ENCODE data around the gene MAGI2. TPM values are rescaled to one million over a fixed set of nuclear protein-coding genes. Genes with fewer than 3 reads are reported as not detected.
A peak's percentile ranks its signal among the peaks of the same experiment; 100 is the strongest.

MAGI2 gene
- total and polyA plus RNA-seq, 2 of the 13 experiments (the other 11 are each of a cell fraction or from before 2014, with no cell fraction given), result 1.5 to 3.8 TPM

GRCh38 chr7:79124331-79124730 lies 329.1 kb downstream of the MAGI2 start:
- H3K9ac ChIP-seq (ENCODE audit: insufficient read depth, low read depth, low read length), result no peak overlapping the region
- intact Hi-C loops (cut with micrococcal nuclease; ENCODE audit: unreplicated experiment), result no loop called here
- H3K4me1 ChIP-seq (ENCODE audit: insufficient read depth, low read length), result peaks cover 12% of the 10 kb centered on the region
- no peaks in the 10 kb centered on the region for H3K36me3 ChIP-seq (replicated peaks in 1 of 2; ENCODE audit: control insufficient read depth in 1 of 2, insufficient read depth in 2 of 2, low read length in 2 of 2)
- in situ Hi-C loops (cut with HindIII; ENCODE audit: extremely low pct_ligation_motif_present, low pct_unique_long_range_greater_than_20kb), result no loop called here
- ChIA-PET POLR2A (no interaction called here), CTCF (ENCODE audit: low intra/inter-chr PET ratio, low total read pairs) (no interaction called here)
- DNase-seq (ENCODE audit: low spot score), result peak; percentile 26
- H3K9me3 ChIP-seq (ENCODE audit: low read length), result no peaks in the 10 kb centered on the region
- no peaks in the 10 kb centered on the region for H3K27me3 ChIP-seq (ENCODE audit: control insufficient read depth in 1 of 2, insufficient read depth in 2 of 2, low read length in 2 of 2)
- 67% methylated on average over 1 of the region's 2 CpGs for WGBS (ENCODE audit: low lambda C conversion rate)
- TF ChIP-seq PBX2 (CRISPR knock-in tag; IDR thresholded peaks at IDR 0.05), result peak; percentile 68
- TF ChIP-seq HNF4A (CRISPR knock-in tag; IDR thresholded peaks at IDR 0.05), result 0 out of 2 replicates have a peak, but pooled peaks have one; percentile 36
- no peak for TF ChIP-seq SIN3A (IDR thresholded peaks at IDR 0.05; ENCODE audit: borderline replicate concordance, low read depth, low read length)
- FAIRE-seq, result no peak
- H4K20me1 ChIP-seq (ENCODE audit: insufficient read depth, low read length), result no peaks in the 10 kb centered on the region
- BruUV-seq (replicated peaks), result no TSS peak
- peak overlapping the region; percentile 32; the same call in 1 of the 2 replicates for H3K4me2 ChIP-seq (ENCODE audit: low read depth, low read length)
- H3K27ac ChIP-seq (ENCODE audit: extremely low read length, insufficient read depth, low read length), result no peak overlapping the region
- peak; percentile 77 for ATAC-seq
- no peak overlapping the region for H2AFZ ChIP-seq (ENCODE audit: low read length)
- H3K79me2 ChIP-seq (ENCODE audit: insufficient read depth, low read length), result no peaks in the 10 kb centered on the region
- no peak overlapping the region for H3K4me3 ChIP-seq (replicated peaks in 1 of 3; ENCODE audit: insufficient read depth in 1 of 3, low read depth in 2 of 3, low read length in 3 of 3)

GRCh38 chr7:79118143-79118542 lies 335.3 kb downstream of the MAGI2 start:
- in situ Hi-C loops (cut with HindIII; ENCODE audit: extremely low pct_ligation_motif_present, low pct_unique_long_range_greater_than_20kb), result no loop called here

More at GRCh38 chr7:79118143-79118542, 335.3 kb downstream of the MAGI2 start:
- FAIRE-seq (no peak), ATAC-seq (no peak), DNase-seq (ENCODE audit: low spot score) (no peak)
- TF ChIP-seq ZFY (CRISPR knock-in tag; IDR thresholded peaks at IDR 0.05) (no peak), CBX2 (IDR thresholded peaks at IDR 0.05; ENCODE audit: low read depth, low read length) (no peak), CBX2 (CRISPR knock-in tag; IDR thresholded peaks at IDR 0.05; ENCODE audit: low read depth) (no peak), E2F1 (CRISPR knock-in tag; IDR thresholded peaks at IDR 0.05) (no peak), SAP130 (CRISPR knock-in tag; IDR thresholded peaks at IDR 0.05; ENCODE audit: low read depth) (no peak), ATF7 (IDR thresholded peaks at IDR 0.05) (no peak), ATF7 (CRISPR knock-in tag; IDR thresholded peaks at IDR 0.05) (no peak), RAD21 (CRISPR knock-in tag; IDR thresholded peaks at IDR 0.05) (no peak), POLR2G (IDR thresholded peaks at IDR 0.05; ENCODE audit: low read depth, low read length) (no peak)
- 0% methylated on average over 1 of the region's 1 CpG for WGBS (ENCODE audit: low lambda C conversion rate)
- H3K36me3 ChIP-seq (replicated peaks in 1 of 2; ENCODE audit: control insufficient read depth in 1 of 2, insufficient read depth in 2 of 2, low read length in 2 of 2), result no peaks in the 10 kb centered on the region
- no peaks in the 10 kb centered on the region for H3K4me1 ChIP-seq (ENCODE audit: insufficient read depth, low read length)
- POLR2A ChIA-PET, result no interaction called here
- no peak overlapping the region for H3K9ac ChIP-seq (ENCODE audit: insufficient read depth, low read depth, low read length)
- CTCF ChIA-PET (ENCODE audit: low intra/inter-chr PET ratio, low total read pairs), result no interaction called here
- H3K9me3 ChIP-seq (ENCODE audit: low read length), result no peaks in the 10 kb centered on the region
- no peaks in the 10 kb centered on the region for H4K20me1 ChIP-seq (ENCODE audit: insufficient read depth, low read length)
- no peak overlapping the region for H3K4me3 ChIP-seq (replicated peaks in 1 of 3; ENCODE audit: insufficient read depth in 1 of 3, low read depth in 2 of 3, low read length in 3 of 3)
- no TSS peak for BruUV-seq (replicated peaks)
- H3K4me2 ChIP-seq (ENCODE audit: low read depth, low read length), result no peak overlapping the region
- H3K79me2 ChIP-seq (ENCODE audit: insufficient read depth, low read length), result no peaks in the 10 kb centered on the region
- intact Hi-C loops (cut with micrococcal nuclease; ENCODE audit: unreplicated experiment), result no loop called here
- no peak overlapping the region for H2AFZ ChIP-seq (ENCODE audit: low read length)
- no peak overlapping the region for H3K27ac ChIP-seq (ENCODE audit: extremely low read length, insufficient read depth, low read length)
- H3K27me3 ChIP-seq (ENCODE audit: control insufficient read depth in 1 of 2, insufficient read depth in 2 of 2, low read length in 2 of 2), result no peaks in the 10 kb centered on the region
